Neutrophil (primary cell): ENCODE measurements around the gene B3GNT8.
"Not testable (repeated sequence)": the region's sequence is repeated elsewhere in the genome, so short reads cannot be mapped to it uniquely, and the experiment has no call there.

ENCODE experiments used
- H3K27ac ChIP-seq: fragments of 200-600 bp; sonication (generic); 2 replicates; pipeline ENCODE4 v1.5.1; 2016; ENCODE audit warnings: mild to moderate bottlenecking, moderate library complexity
- H3K27me3 ChIP-seq: fragments of 200-600 bp; sonication (generic); 2 replicates; pipeline ENCODE4 v1.6.0; 2016; ENCODE audit warnings: mild to moderate bottlenecking
- H3K36me3 ChIP-seq: fragments of 200-600 bp; sonication (generic); 2 replicates; pipeline ENCODE4 v1.5.1; 2017
- H3K4me1 ChIP-seq, 2 experiments: fragments of 200-600 bp in 1 of 2; sonication (generic) in 1 of 2; 1 replicate in 1 of 2; 2 replicates in 1 of 2; pipeline versions ENCODE4 v1.5.1 to v1.6.1; 2013 to 2016; ENCODE audit warnings: low read depth in 1 of 2, low read length in 1 of 2, mild to moderate bottlenecking in 1 of 2, moderate library complexity in 1 of 2; ENCODE audit not compliant: control insufficient read depth in 1 of 2, insufficient read depth in 1 of 2
- H3K4me3 ChIP-seq, 2 experiments: fragments of 200-600 bp in 1 of 2; sonication (generic) in 1 of 2; 1 replicate in 1 of 2; 2 replicates in 1 of 2; pipeline ENCODE4 v1.5.1; 2013 to 2016; ENCODE audit warnings: low read depth in 1 of 2, low read length in 1 of 2, mild to moderate bottlenecking in 1 of 2, moderate library complexity in 1 of 2
- H3K9me3 ChIP-seq: fragments of 200-600 bp; sonication (generic); 2 replicates; pipeline ENCODE4 v1.5.1; 2016
- TF ChIP-seq, protein P1 (sequence below): fragments of 200-600 bp; sonication (generic); IDR thresholded peaks from 2 replicates; pipeline ENCODE4 v1.5.1; 2016; ENCODE audit warnings: antibody characterized with exemption

Gene B3GNT8

DNA sequence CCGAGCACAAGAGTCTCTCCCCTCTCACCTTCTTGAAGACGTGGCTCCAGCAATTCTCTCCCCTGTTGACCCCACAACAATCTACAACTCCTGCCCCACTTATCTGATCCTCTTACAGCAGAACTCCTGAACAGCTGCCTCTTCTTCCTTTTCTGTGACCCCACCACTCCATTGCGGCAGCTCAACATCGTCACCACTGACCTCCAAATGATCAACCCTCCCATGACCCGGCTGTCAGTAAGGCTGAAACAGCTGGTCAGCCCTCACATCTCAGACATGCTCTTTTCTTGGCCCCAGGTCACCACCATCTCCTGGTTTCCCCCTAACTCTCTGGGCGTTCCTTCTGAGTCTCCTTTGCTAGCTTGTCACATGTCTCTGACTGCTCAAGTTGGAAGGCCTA is 31.8 kb downstream of the B3GNT8 start:
- peaks cover 16% of the 10 kb centered on the region for H3K36me3 ChIP-seq
- no peaks in the 10 kb centered on the region for H3K9me3 ChIP-seq
- H3K4me3 ChIP-seq: no peak overlapping the region
- TF ChIP-seq, protein P1, sequence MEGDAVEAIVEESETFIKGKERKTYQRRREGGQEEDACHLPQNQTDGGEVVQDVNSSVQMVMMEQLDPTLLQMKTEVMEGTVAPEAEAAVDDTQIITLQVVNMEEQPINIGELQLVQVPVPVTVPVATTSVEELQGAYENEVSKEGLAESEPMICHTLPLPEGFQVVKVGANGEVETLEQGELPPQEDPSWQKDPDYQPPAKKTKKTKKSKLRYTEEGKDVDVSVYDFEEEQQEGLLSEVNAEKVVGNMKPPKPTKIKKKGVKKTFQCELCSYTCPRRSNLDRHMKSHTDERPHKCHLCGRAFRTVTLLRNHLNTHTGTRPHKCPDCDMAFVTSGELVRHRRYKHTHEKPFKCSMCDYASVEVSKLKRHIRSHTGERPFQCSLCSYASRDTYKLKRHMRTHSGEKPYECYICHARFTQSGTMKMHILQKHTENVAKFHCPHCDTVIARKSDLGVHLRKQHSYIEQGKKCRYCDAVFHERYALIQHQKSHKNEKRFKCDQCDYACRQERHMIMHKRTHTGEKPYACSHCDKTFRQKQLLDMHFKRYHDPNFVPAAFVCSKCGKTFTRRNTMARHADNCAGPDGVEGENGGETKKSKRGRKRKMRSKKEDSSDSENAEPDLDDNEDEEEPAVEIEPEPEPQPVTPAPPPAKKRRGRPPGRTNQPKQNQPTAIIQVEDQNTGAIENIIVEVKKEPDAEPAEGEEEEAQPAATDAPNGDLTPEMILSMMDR: no peak
- H3K27me3 ChIP-seq: no peaks in the 10 kb centered on the region
- H3K4me1 ChIP-seq: peaks cover 39 to 41% of the 10 kb centered on the region in 2 experiments
- no peak overlapping the region for H3K27ac ChIP-seq

GRCh38 chr19:41392775-41393174 is 34.4 kb downstream of the B3GNT8 start:
- Histone ChIP-seq H3K27ac (peak overlapping the region; percentile 20), H3K4me1 (peaks cover 38 to 44% of the 10 kb centered on the region in 2 experiments), H3K9me3 (no peaks in the 10 kb centered on the region), H3K36me3 (peaks cover 16% of the 10 kb centered on the region), H3K4me3 (no peak overlapping the region), H3K27me3 (no peaks in the 10 kb centered on the region)
- TF ChIP-seq, protein P1: no peak

DNA sequence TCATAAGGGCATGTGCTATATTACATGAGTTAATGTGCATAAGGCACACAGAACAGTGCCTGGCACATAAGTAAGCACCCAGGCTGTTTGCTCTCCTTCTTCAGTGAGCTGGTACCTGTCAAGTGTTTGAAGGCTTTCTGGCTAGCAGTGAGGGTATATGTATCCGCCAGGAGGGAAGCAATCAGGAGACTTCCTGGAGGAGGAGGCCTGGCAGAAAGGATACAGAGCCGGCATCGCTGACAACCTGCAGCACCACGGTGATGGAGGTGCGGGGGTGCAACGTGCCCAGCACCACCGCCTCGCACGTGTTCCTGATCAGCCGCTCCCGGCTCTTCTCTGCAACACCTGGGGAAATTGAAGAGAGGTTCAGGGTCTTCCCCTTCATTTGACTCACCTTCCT is 35.6 kb downstream of the B3GNT8 start:
- no peaks in the 10 kb centered on the region for H3K27me3 ChIP-seq
- peaks cover 24% of the 10 kb centered on the region for H3K36me3 ChIP-seq
- no peaks in the 10 kb centered on the region for H3K9me3 ChIP-seq
- no peak overlapping the region for H3K27ac ChIP-seq
- no peak overlapping the region for H3K4me3 ChIP-seq
- TF ChIP-seq, protein P1: no peak
- H3K4me1 ChIP-seq: peaks cover 37 to 40% of the 10 kb centered on the region in 2 experiments

DNA sequence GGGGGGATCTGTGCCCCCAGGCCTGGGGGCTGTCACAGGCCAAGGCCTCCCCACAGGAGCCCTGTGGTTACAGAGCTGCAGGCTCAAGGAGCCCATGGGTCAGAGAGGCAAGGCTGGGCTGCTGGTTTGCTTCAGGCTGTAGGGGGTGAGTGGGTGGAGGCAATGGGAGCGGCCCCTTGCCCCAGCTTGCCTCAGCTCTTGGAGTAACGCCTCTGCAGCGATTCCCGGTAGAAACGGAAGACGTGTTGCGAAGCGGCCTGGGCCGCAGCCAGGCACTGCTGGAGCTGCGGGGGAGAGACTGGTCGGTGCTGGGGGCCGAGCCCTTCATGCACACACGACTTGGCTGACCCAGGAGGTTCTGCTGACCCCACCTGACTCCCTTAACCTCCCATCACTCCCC is 40.7 kb downstream of the B3GNT8 start:
- Histone ChIP-seq H3K36me3 (peaks cover 62% of the 10 kb centered on the region), H3K4me1 (peaks cover 27 to 29% of the 10 kb centered on the region in 2 experiments), H3K9me3 (no peaks in the 10 kb centered on the region), H3K27ac (peak overlapping the region; percentile 37), H3K27me3 (no peaks in the 10 kb centered on the region), H3K4me3 (no peak overlapping the region)
- TF ChIP-seq, protein P1: no peak

GRCh38 chr19:41384351-41384750 is 42.8 kb downstream of the B3GNT8 start:
- TF ChIP-seq, protein P1: no peak
- H3K36me3 ChIP-seq: peaks cover 61% of the 10 kb centered on the region
- no peaks in the 10 kb centered on the region for H3K9me3 ChIP-seq
- peaks cover 40 to 43% of the 10 kb centered on the region in 2 experiments for H3K4me1 ChIP-seq
- H3K27me3 ChIP-seq: no peaks in the 10 kb centered on the region
- no peak overlapping the region for H3K4me3 ChIP-seq
- H3K27ac ChIP-seq: no peak overlapping the region

DNA sequence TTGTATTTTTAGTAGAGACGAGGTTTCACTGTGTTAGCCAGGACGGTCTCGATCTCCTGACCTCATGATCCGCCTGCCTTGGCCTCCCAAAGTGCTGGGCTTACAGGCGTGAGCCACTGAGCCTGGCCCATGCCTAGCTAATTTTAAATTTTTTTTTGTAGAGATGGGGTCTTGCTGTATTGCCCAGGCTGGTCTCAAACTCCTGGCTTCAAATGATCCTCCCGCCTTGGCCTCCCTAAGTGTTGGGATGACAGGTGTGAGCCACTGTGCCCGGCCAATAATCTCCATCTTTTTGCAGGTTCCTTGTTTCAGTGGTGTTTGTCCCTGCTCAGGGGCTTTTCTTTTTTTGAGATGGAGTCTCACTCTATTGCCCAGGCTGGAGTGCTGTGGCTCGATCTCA is 45.6 kb downstream of the B3GNT8 start:
- H3K27ac ChIP-seq, H3K4me3 ChIP-seq, H3K9me3 ChIP-seq, H3K27me3 ChIP-seq: not testable (repeated sequence)
- peaks cover 46 to 47% of the 10 kb centered on the region in 2 experiments for H3K4me1 ChIP-seq
- peaks cover 61% of the 10 kb centered on the region for H3K36me3 ChIP-seq
